ENCODE data around the gene RUVBL2. TPM values are rescaled to one million over a fixed set of nuclear protein-coding genes. Genes with fewer than 3 reads are reported as not detected.

RUVBL2 gene
- total RNA-seq, 1 experiment from 2014 or later = 263 TPM

GRCh38 chr19:48963371-48964204 lies 30.1 kb upstream of the RUVBL2 start:
- DNase-seq (ENCODE audit: low read depth) = peak; percentile 72

- peak; percentile 51 for DNase-seq (ENCODE audit: low read depth)
Measured at GRCh38 chr19:48964205-48965039, 29.3 kb upstream of the RUVBL2 start.

GRCh38 chr19:48965040-48965805 lies 28.5 kb upstream of the RUVBL2 start, which contains the start of gene FTL:
Gene FTL (plus strand): TSS chr19:48965309. CDS start chr19:48965508, 199 bp downstream.
- DNase-seq (ENCODE audit: low read depth) = peak; percentile 91

GRCh38 chr19:48965806-48966540 lies 27.7 kb upstream of the RUVBL2 start:
- DNase-seq (ENCODE audit: low read depth) = peak; percentile 83

- DNase-seq (ENCODE audit: low read depth) = no peak
Measured at GRCh38 chr19:48966541-48967345, 26.9 kb upstream of the RUVBL2 start.

GRCh38 chr19:48967346-48968178 lies 26.1 kb upstream of the RUVBL2 start:
- no peak for DNase-seq (ENCODE audit: low read depth)

GRCh38 chr19:48968179-48968661 lies 25.5 kb upstream of the RUVBL2 start:
- DNase-seq (ENCODE audit: low read depth) = no peak

- DNase-seq (ENCODE audit: low read depth) = no peak
Measured at GRCh38 chr19:48968813-48969218, 24.9 kb upstream of the RUVBL2 start.

- DNase-seq (ENCODE audit: low read depth) = no peak
Measured at GRCh38 chr19:48969276-48970138, 24.2 kb upstream of the RUVBL2 start.

- no peak for DNase-seq (ENCODE audit: low read depth)
Measured at GRCh38 chr19:48970139-48970766, 23.4 kb upstream of the RUVBL2 start.

GRCh38 chr19:48970923-48971395 lies 22.7 kb upstream of the RUVBL2 start:
- DNase-seq (ENCODE audit: low read depth) = no peak

GRCh38 chr19:48975947-48976847 lies 17.5 kb upstream of the RUVBL2 start:
- no peak for DNase-seq (ENCODE audit: low read depth)

- DNase-seq (ENCODE audit: low read depth) = no peak
Measured at GRCh38 chr19:48977061-48977460, 16.6 kb upstream of the RUVBL2 start.

- no peak for DNase-seq (ENCODE audit: low read depth)
Measured at GRCh38 chr19:48982280-48982679, 11.4 kb upstream of the RUVBL2 start.

- DNase-seq (ENCODE audit: low read depth) = no peak
Measured at GRCh38 chr19:48985711-48986110, 8.0 kb upstream of the RUVBL2 start.

GRCh38 chr19:48986211-48986610 lies 7.5 kb upstream of the RUVBL2 start:
- DNase-seq (ENCODE audit: low read depth) = no peak

All from LHCN-M2 (cell line).